ENCODE measurements around the gene POLN.

The POLN gene

DNA sequence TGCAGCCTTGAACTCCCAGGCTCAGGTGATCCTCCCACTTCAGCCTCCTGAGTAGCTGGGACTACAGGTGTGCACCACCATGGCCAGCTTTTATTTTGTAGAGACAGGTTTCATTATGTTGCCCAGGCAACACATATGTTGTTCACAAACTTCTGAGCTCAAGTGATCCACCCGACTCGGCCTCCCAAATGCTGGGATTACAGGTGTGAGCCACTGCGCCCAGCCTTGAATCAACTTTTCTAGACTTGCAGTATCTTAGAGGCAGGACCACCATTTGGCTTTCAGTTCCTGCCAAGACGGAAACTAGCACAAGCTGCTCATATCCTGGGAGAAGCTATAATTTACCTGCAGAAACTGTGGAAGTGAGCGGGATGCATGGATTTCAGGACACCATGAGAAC, 162.9 kb downstream of the POLN start:
- no peak for DNase-seq

DNA sequence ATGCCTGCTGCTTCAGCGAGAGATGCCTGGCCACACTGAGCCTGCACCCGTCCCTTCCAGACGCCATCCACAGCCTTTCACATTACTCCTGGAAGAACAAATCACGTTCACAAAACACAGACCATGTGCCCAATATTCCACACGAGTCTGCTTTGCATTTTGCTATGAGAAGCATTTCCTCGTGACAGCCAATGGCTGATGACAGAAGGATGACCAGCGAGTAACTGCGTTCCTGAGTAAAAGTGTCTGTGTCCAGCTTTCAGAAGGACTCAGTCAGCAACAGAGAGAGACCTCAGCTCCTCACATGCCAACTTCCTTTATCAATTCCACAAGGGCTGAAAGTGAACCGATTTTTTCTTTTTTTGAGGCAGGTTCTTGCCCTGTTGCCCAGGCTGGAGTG, 163.3 kb downstream of the POLN start:
- no peak for DNase-seq

DNA sequence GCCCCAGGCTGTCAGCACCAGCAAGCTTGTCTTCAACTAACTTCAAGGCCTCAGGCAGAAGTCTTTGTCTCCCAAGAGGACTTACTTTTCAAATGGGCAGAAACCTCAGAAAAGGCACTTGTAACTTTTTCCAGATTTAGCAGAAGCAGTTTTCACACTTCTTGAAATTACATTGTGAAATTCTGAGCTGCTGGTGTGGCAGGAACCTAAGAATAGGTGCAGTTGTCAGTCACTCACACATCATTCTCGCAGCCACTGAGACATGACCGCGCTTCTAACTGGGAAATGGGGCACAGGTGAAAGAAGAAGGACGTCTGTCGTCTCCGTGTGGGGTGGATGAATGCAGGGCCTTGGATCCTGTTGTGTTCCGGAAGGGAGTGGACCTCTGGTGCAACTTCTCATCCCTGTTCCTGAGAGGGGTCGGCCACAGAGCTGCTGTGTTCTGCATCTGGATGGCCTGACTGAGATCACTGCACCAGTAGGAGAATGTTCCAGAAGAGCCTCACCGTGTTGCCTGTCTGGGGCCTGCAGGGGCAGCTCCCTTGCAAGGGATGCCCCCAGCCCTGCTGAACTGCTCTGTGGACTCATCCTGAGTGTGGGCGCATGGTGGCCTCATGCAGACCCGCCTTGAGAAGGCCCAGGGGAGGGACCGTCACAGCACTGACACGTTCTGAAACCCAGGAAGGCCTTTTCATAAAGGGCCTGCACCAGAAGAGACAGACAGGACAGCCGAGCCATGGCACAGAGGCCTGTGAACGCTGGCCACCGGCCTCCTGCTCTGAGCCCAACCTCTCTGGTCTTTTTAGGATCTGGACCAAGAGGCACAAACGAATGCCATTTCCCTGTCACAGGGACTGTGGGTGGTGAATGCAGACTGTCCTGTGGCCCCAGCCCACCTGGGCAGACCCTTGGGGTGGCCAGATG, 164.1 kb downstream of the POLN start:
- DNase-seq, result no peak

DNA sequence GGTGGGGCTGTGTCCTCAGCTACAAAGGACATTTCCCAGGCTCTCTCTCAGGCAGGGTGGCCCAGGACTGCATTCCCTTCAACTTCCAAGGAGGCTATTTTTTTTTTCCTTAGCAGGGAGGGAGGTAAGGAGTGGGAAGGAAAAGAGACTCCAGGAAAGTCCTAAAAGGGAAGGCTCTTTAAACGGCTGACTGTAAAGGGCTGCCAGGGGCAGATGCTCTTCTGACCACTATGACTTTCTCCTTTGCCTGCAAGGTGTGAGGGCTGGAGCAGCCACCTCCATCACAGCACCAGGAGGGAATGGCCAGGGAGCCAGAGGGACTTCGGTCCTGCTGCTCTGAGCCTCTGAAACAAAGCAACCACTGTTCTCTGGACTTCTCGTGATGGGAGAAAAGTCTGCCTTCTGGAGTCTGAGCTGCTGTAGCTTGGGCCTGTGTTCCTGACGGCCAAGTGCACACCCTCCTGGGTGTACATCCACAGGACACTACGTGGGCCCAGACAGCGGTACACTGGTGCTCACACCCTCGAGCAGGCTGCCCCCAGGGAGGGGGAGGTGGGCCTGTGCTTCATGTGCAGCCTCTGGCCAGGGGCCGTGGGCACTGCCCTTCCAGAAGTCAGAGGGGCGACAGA, 164.9 kb downstream of the POLN start:
- no peak for DNase-seq

DNA sequence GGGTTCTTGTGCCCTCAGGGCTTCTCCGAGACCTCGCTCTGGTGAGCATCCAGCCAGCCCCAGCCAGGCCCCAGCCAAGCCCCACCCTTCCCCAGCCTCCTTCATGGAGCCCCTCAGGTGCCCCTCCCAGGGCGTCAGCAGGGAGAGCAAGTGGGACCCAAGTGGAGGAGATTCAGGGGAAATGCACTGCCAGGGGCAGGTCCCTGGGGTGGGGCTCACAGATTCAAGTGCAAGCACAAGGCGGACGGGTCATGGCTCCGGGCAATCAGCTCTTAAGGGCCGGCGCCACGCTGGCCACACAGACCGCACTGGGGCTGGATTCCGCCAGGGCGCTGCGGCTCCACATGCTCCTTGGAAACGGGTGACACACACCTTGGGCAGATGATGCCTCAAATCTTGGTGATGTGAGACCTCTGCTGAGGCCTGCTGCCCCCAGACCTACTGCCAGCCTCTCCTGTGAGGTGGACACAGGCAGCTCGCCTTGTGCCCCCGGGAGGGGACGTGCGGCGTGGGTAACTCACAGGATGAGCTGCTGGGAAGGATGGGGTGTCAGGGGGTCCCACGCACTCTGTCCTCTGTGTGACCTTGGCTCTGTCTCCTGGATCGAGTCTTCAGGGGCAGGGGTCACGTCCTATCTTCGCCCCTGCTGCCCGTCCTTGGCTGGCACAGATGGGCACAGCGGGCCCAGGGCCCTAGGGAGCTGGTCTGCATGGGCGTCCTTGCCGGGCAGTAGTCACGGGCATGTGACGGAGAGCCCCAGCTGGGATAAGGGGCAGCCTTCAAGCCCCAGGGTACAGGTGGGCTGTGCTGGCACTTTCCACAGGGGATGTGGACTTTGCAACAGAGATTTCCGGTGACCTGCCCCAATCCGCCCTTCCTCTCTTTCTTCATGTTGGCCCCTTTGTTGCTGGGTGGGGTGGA, 165.7 kb downstream of the POLN start:
- no peak for DNase-seq

DNA sequence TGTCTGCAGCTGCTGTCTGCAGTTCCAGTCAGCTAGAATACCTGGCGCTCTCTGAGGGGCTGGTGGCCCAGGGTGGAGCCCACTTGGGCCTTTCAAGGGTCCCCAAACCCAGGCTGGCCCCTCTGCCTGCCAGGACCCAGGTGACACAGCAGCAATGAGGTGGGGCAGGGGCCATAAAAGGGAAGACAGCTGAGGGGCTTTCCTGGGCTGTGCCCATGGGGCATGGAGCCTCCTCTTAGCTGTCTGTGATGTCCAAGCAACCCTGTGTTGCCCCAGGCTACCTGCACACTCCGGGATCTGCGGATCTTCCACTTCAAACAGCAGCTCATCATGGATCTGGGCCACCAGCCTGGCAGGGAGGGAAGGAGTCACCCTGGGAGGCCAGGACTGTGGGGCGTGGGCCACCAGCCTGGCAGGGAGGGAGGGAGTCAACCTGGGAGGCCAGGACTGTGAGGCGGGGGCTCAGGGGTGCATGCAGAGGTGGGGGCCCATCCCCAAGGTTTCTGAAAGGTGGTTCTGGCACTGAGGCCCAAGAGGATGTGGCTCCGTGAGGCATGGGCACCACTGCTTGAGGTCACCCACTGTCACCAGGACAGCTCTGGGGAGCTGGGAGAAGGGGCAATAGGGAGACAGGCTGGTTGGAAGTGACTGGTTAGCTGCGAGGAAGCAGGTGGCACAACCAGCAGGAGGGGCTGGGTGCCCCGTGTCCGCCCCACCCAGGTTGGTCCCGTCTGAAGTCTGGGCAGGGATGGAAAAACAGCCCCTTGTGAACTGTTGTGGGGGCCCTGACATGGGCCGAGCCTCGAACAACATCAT, 166.5 kb downstream of the POLN start:
- DNase-seq, result no peak

DNA sequence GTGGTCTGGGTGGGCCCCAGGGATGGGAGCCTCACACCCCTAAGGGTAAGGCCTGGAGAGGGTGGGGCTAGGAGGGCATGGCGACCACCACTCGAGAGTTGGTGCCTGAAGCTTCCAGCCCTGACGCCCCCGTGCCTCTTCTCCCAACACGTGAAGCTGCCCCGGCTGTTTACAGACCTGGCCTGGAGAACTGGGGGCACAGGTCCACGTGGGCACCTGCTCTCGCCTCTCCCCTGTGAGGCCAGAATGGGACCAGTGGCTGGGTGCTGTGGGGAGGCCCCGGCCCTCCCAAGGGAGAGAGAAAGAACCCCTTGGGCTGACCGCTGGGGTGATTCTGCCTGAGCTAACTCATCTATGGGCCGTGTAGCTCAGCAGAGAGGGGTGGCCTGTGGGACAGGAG, 167.3 kb downstream of the POLN start:
- DNase-seq, result no peak

DNA sequence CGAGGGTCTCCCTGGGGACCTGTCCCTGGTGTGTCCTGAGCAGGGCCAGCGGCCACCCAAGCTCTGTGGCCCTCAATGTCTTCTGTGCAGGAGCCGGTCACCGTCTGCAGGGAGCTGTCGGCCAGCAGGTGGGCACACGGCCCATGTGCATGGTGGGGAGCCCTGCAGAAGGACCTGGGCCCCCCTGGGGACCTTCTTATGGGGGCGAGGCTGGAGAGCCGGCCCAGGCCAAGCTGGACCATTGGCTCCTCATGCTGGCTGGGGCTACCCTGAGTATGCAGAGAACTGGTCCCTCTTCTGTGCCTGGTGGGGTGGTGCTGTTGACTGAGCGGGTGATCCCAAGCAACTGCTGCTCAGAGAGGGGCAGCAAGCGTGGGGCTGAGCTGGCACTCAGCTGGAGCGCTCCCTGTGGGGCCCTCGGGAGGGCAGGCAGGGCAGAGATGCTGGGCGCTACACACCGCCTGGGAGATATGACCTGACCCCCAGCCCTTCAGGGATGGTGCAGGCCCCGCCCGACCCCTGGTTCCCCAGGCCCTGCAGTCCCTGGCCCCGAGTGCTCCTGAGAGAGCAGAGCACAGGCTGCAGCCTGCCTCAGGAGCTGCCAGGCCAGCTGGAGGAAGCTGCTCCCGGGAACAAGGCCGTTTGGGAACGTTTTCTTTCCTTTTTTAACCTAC, 168.0 kb downstream of the POLN start:
- no peak for DNase-seq

DNA sequence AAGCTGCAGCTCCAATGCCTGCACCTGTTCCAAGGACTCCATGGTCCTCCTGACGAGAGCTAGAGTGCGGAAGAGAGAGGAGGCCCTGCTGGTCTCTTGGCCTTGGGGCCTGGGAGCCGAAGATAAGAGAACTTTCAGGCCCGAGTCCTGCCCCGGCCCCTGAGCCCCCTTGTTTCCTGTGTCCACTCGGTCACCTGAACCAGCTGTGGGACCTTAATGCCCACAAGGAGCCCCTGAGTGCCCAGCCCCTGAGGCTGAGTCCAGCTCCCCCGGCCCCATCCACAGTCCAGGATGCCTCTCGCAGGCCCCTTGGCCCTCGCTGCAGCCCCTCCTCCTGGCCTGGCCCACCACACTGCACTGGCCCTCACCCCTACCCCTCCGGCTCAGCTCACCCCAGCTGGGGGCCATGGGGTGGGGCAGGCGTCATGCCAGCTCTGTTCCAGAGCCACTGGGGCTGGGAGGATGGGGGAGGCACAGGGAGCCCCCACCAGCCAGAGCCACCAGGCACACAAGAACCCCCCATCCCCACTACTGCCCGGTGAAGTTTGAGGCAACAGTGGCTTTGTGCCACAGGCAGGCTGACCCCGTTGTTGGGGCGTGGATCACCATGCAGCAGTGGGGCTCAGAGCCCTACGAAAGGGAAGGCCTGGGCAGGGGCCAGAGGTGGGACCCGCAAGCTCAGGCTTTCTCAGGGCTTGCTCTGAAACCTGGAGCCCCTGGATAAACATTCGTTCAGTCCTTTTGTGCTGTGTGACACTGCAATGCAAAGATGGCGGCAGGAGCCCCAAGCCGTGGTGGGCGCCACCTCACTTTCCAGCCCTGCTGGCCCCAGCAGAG, 168.7 kb downstream of the POLN start:
- DNase-seq, result no peak

DNA sequence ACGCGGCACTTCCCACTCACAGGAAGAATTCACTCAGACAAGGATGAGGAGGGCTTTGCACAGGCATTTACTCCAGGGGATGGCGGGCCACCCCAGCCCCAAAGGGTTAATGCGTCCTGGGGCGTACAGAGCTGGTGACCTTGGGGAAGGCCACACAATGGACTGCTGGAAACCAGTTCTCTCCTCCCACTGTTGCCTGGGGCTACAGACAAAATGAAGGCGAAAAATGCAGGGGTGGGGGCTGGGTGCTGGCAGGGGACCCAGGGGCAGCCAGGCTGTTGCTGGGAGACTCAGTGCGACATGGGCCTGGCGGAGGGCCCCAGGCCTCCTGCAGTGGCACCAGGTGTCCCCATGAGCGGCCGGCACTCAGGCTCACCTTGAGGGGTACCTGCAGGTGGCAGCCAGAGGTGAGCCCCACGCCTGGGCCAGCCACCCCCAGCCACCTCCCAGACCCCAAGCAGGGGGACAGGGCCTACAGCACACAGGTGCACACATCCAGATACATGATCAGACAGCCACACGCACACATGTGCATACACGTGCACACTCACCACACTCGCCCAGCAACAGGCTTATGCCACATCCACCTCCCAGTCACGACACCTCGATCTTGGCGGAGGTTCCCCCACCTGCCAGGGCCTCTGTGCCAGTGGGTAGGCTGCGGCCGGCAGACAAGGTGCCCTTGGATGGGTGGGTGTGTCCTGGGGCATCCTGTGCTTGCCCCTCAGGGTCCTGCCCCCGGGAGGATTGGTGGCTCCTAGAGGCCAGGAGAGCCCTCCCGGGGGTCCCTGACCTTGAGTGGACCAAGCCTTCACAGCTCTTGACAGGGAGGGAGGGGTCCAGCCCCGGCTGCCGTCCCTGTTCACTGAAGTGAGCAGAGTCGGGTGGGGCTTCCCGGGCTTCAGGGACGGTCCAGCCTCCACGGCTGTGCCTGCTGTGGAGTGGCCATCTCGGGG, 169.7 kb downstream of the POLN start:
- DNase-seq, result no peak

DNA sequence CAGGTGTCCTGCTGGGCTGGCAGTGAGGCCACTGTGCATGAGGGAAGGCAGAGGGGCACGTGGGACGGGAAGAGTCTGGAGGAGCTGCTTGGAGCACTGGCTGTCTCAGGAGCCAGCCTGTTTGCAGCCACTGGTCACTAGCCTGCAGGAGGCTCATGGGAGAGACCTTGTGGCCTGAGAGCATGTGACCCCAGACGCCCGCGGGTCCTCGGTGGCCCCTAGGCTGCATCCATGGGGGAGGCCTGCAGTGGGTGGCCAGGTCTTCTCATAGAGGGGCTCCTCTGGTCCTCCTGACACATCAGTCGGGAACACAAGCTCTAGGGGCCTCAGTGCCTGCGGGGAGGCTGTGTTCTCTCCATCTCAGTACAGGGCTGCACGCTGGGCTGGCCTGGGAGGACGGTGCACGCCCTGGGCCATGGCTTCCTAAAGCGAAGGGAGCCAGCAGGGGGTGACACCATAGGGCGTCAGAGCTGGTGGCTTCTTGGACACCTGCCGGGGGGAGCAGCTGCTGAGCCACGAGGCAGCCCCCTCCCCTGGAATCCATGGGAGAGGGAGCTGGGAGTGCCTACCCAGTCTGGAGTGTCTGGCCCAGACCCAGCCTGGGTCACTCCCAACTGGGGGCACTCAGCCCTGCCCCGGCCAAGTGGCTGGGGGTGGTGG, 170.5 kb downstream of the POLN start:
- no peak for DNase-seq

DNA sequence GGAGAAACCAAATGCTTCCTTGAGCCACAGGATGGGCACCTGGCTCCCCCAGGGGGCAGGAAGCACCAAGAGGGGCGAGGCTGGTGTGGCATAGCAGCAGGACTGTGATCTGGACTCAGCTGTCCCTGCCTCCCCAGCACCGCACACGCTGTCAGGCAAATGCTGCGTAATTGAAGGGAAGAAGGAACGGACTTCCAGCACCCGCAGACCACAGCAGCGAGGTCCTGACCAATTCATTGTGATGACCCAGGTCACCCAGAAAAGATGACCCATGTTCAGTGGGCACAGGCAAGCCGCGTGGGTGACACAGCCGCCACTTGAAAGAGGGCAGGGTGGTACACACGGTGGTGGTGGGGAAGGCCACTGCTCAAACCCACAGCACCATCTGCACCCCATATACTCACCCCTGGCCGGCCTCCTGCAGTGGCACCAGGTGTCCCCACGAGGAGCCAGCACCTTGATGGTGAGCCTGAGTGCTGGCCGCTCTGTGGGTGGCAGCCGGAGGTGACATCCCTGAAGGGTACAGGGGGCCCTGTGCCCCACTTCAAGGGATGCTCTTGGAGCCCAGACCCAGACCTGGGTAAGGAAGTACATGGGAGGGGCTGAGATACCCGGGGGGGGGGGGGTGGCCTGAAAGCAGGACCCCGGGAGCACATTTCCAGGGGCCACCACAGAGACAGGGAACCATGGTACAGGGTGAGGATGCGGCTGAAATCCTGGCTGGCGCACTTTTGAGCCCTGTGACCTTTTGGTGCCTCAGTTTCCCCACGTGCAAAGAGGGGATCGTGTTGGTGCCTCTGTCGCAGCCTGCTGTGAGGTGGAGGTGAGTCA, 171.3 kb downstream of the POLN start:
- DNase-seq, result no peak

DNA sequence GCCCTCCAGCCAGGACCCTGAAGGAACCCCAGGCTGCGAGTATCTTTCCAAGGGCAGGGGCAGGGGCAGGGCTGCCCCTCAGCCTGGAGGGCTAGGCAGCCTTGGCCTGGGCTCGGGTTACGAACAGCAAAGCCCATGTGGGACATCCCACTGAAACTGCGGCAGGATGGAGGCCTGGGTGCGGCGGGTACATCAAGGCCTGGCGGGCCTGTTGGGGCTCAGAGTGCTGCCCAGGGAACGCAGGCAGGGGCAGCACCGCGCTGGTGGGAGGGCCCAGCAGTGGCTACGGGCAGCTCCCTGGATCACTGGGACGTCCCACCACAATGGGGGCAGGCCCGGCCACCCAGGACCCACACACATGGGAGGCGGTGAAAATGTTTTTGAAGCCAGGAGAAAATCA, 171.9 kb downstream of the POLN start:
- no peak for DNase-seq

DNA sequence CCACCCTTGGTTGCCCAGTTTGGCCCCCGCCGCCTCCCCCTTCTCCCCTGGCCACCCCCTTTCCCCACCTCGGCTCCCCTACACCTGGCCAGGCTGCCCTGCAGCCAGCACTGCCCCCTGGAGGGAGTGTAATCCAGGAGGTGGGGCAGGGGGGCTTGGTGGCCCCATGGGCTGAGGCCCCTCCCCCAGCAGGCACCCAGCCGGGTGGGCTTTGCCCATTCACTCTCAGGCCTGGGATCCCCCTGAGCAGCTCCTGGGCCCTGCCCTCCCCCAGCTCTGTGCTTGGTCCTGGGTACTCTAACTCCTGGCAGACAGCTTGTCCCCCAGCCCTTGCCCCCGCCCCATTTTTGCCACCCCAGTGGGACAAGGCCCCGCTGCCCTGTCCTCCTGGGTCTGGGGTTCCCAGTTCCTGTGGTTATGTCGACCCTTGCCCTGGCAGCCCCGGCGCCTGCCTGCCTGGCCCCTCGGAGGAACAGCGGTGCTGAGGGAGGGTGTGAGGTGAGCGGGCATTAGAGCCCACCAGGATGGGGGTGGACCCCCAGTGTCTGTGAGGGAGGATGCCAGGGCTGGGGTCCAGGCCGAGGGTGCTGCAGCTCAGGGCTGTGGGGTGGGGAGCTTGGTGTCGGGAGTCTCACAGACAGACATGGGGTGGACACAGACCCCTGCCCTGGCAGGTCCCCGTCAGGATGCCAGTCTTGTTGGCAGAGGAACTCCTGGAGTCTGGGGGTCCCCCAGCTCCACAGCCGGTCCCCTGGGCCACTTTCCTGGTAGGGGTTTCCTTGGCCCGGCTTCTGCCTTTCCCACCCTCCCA, 172.6 kb downstream of the POLN start:
- DNase-seq, result no peak

DNA sequence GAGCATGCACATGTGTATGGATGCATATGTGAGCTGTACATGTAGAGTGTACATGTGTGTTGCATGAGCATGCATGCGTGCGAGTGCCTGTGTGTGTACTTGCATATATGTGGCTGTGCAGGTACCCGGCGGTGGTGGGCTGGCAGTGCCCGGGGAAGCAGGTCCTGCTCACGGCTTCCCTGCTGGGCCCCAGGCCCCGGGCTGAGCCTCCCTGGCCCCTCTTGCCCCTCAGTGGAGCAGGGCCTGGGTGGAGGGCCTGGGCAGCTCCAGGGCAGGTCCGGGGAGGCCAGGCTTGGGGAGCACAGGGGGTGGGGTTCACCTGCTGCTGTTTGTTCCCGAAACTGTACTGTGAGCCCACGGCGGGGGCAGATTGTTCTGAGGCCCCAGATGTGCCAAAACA, 173.4 kb downstream of the POLN start:
- DNase-seq, result no peak

DNA sequence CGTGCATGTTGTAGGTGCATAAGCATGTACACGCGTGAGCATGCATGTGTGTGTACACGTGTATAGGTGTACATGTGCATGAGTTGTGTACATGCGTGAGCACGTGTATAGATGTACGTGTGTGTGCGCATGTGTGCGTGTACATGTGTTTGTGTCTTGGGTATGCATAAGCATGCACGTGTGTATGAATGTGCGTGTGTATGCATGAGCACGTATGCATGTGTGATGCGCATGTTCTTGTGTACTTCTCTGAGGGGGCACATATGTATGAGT, 173.8 kb downstream of the POLN start:
- DNase-seq, result no peak

DNA sequence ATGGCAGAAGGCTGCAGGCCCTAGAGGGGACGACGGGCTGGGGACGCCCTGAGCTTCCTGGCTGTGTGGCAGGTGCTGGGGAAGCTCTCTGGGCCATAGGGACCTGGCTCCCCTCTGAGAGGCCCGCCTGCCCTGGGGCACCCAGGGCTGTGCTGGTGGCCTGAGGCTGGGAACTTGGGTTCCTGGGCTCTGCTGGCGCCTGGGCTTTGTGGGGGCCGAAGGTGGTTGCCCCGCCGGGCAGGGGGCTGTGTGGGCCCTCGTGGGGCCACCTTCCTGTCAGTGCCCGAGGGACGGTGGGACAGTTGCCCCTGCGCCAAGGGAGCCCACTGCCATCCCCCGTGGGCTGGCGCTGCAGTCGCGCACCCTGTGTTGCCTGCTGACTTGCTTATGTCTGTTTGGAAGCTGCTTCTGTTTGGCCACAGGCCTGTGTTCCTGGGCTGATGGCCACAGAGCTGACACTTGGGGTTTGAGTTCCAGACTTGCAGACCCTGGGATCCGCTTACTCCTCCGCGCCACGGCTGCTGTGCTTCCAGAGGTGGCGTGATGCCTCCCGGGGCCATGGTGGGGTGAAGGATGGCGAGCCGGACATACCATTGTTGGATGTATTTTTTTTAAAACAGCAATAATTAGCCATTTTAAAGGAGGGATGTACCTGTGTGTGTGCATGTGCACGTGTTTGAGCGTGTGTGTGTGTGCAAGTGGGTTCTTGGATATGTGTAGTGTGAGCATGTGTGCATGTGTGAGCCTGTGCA, 174.3 kb downstream of the POLN start:
- DNase-seq, result no peak

Measured in inflammatory macrophage treated with lipopolysaccharide for 1 hour (primary cell).